AG04450 (cell line): ENCODE results near the gene PLEKHN1. TPM values are rescaled to one million over a fixed set of nuclear protein-coding genes. Genes with fewer than 3 reads are reported as not detected.

Experiments used
- CTCF ChIA-PET: fragments of 300-600, 350-600 bp; formaldehyde crosslinking; extraction: SDS; loops from one replicate; lab custom pipeline; 2022; ENCODE audit warnings: antibody characterized with exemption, inconsistent platforms; lab: Charles Lee
- POLR2A ChIA-PET: fragments of 350-600 bp; formaldehyde crosslinking; extraction: SDS; loops from one replicate; lab custom pipeline; 2021; ENCODE audit warnings: antibody characterized with exemption, inconsistent platforms; lab: Yijun Ruan, JAX
- DNase-seq: peaks from one replicate; pipeline ENCODE4 v3.0.0-alpha.2; 2011; ENCODE audit warnings: low read depth, low spot score
- H3K27ac ChIP-seq: one replicate; pipeline ENCODE4 v1.5.1; 2012; ENCODE audit warnings: low read depth, low read length, control low read depth
- H3K27me3 ChIP-seq: one replicate; pipeline ENCODE4 v1.6.0; 2012; ENCODE audit warnings: low read length; ENCODE audit not compliant: control insufficient read depth, insufficient read depth
- H3K4me3 ChIP-seq: 2 replicates; pipeline ENCODE4 v1.5.1; 2011; ENCODE audit warnings: mild to moderate bottlenecking, low read depth, low read length, control low read depth
- H3K9me3 ChIP-seq: 2 replicates; pipeline ENCODE4 v1.5.1; 2012; ENCODE audit warnings: low read length; ENCODE audit not compliant: control insufficient read depth, insufficient read depth
- CTCF ChIP-seq: IDR thresholded peaks from 2 replicates; pipeline ENCODE4 v1.5.1; 2011; ENCODE audit warnings: low read depth, low read length, control low read depth, inconsistent platforms
- polyA plus RNA-seq: library from polyadenylated mRNA; depleted of rRNA; stranded (reverse); fragments of >200 nt; gene quantifications from 2 replicates; pipeline ENCODE4 v1.2.3, GENCODE V29; 2011

The PLEKHN1 gene
- polyA plus RNA-seq, 1 experiment: 0.15 TPM

GRCh38 chr1:942411-942821, 23.9 kb upstream of the PLEKHN1 start:
- no peak for DNase-seq
- Histone ChIP-seq H3K4me3 (peak overlapping the region; percentile 49), H3K9me3 (no peaks in the 10 kb centered on the region; the same call in 1 of the 2 replicates), H3K27me3 (no peaks in the 10 kb centered on the region), H3K27ac (no peak overlapping the region)
- ChIA-PET POLR2A (interaction anchor here (0.7 to 1.3 kb wide), 5 partner anchors 9 to 26 kb away, joined by 3 to 8 read pairs (median 4); partner anchors contain the start of genes NOC2L, PLEKHN1 and SAMD11), CTCF (interaction anchor here (0.6 to 0.7 kb wide), 2 partner anchors 38 to 80 kb away, joined by 3 read pairs; no protein-coding TSS in a partner anchor)
- no peak for TF ChIP-seq CTCF

- H3K9me3 ChIP-seq: no peaks in the 10 kb centered on the region; the same call in 1 of the 2 replicates
- POLR2A ChIA-PET: interaction anchor here (0.6 to 1.7 kb wide), 8 partner anchors 9 to 895 kb away, joined by 3 to 12 read pairs (median 6); partner anchors contain the start of genes NOC2L, PLEKHN1 and SAMD11
- H3K27me3 ChIP-seq: no peaks in the 10 kb centered on the region
- no peak for DNase-seq
- TF ChIP-seq CTCF: no peak
- CTCF ChIA-PET: interaction anchor here (0.7 kb wide), 1 partner anchor 38 kb away, joined by 3 read pairs; no protein-coding TSS in a partner anchor
- H3K4me3 ChIP-seq: peak overlapping the region; percentile 35
- no peak overlapping the region for H3K27ac ChIP-seq
These were observed 23.3 kb upstream of the PLEKHN1 start for GRCh38 chr1:942864-943533.

- POLR2A ChIA-PET: interaction anchor here (0.6 to 1.7 kb wide), 5 partner anchors 23 to 894 kb away, joined by 3 to 12 read pairs (median 9); partner anchors contain the start of gene PLEKHN1
- Histone ChIP-seq H3K4me3 (no peak overlapping the region), H3K27me3 (no peaks in the 10 kb centered on the region), H3K9me3 (no peaks in the 10 kb centered on the region; the same call in 1 of the 2 replicates), H3K27ac (peak overlapping the region; percentile 87)
- CTCF ChIA-PET: interaction anchor here (1.4 kb wide), 1 partner anchor 39 kb away, joined by 4 read pairs; no protein-coding TSS in a partner anchor
- no peak for TF ChIP-seq CTCF
- no peak for DNase-seq
These were observed 22.5 kb upstream of the PLEKHN1 start for GRCh38 chr1:943545-944340.

- CTCF ChIA-PET: interaction anchor here (1.4 kb wide), 1 partner anchor 40 kb away, joined by 4 read pairs; no protein-coding TSS in a partner anchor
- no peak for TF ChIP-seq CTCF
- Histone ChIP-seq H3K27me3 (no peaks in the 10 kb centered on the region), H3K27ac (peak overlapping the region; percentile 87), H3K9me3 (no peaks in the 10 kb centered on the region; the same call in 1 of the 2 replicates), H3K4me3 (no peak overlapping the region)
- DNase-seq: peak; percentile 55
- POLR2A ChIA-PET: interaction anchor here (0.7 to 1.7 kb wide), 2 partner anchors 22 to 40 kb away, joined by 3 to 12 read pairs; partner anchors contain the start of gene PLEKHN1
These were observed 21.6 kb upstream of the PLEKHN1 start for GRCh38 chr1:944341-945325.
